ENCODE measurements around the gene IZUMO2.
"Not testable (repeated sequence)": the region's sequence is repeated elsewhere in the genome, so short reads cannot be mapped to it uniquely, and the experiment has no call there.

DNA sequence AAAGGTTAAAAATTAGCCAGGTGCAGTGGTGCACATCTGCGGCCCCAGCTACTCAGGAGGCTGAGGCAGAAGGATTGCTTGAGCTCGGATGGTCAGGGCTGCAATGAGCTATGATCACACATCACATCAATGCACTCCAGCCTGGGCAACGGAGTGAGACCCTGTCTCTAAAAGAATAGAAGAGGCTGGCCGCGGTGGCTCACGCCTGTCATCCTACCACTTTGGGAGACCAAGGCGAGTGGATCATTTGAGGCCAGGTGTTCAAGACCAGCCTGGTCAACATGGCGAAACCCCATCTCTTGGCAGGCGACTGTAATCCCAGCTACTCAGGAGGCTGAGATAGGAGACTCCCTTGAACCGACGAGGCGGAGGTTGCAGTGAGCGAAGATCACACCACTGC, 59.7 kb downstream of the IZUMO2 start:
- not testable (repeated sequence) for TF ChIP-seq EP300 (IDR thresholded peaks at IDR 0.05)
- TF ChIP-seq, protein P1, sequence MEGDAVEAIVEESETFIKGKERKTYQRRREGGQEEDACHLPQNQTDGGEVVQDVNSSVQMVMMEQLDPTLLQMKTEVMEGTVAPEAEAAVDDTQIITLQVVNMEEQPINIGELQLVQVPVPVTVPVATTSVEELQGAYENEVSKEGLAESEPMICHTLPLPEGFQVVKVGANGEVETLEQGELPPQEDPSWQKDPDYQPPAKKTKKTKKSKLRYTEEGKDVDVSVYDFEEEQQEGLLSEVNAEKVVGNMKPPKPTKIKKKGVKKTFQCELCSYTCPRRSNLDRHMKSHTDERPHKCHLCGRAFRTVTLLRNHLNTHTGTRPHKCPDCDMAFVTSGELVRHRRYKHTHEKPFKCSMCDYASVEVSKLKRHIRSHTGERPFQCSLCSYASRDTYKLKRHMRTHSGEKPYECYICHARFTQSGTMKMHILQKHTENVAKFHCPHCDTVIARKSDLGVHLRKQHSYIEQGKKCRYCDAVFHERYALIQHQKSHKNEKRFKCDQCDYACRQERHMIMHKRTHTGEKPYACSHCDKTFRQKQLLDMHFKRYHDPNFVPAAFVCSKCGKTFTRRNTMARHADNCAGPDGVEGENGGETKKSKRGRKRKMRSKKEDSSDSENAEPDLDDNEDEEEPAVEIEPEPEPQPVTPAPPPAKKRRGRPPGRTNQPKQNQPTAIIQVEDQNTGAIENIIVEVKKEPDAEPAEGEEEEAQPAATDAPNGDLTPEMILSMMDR (IDR thresholded peaks at IDR 0.05): not testable (repeated sequence)

All from ovary (tissue), 3 donors.